ENCODE measurements around the gene ZMYND8.

Gene ZMYND8

GRCh38 chr20:47353692-47354463 is 2.6 kb downstream of the ZMYND8 start:
- no peak for DNase-seq (ENCODE audit: low read depth in 2 of 2)

GRCh38 chr20:47353239-47353691 is 3.2 kb downstream of the ZMYND8 start:
- DNase-seq (ENCODE audit: low read depth in 2 of 2) = no peak

- no peak for DNase-seq (ENCODE audit: low read depth in 2 of 2)
These were observed 3.9 kb downstream of the ZMYND8 start for GRCh38 chr20:47352332-47353238.

GRCh38 chr20:47351643-47352331 is 4.7 kb downstream of the ZMYND8 start:
- no peak for DNase-seq (ENCODE audit: low read depth in 2 of 2)

- DNase-seq (ENCODE audit: low read depth in 2 of 2) = no peak
These were observed 5.6 kb downstream of the ZMYND8 start for GRCh38 chr20:47350691-47351545.

- no peak for DNase-seq (ENCODE audit: low read depth in 2 of 2)
These were observed 6.3 kb downstream of the ZMYND8 start for GRCh38 chr20:47350181-47350550.

- DNase-seq (ENCODE audit: low read depth in 2 of 2) = no peak
These were observed 6.9 kb downstream of the ZMYND8 start for GRCh38 chr20:47349365-47350180.

- no peak for DNase-seq (ENCODE audit: low read depth in 2 of 2)
These were observed 7.9 kb downstream of the ZMYND8 start for GRCh38 chr20:47348539-47349142.

GRCh38 chr20:47347661-47348435 is 8.7 kb downstream of the ZMYND8 start:
- DNase-seq (ENCODE audit: low read depth in 2 of 2) = no peak

GRCh38 chr20:47346172-47346571 is 10.3 kb downstream of the ZMYND8 start:
- no peak for DNase-seq (ENCODE audit: low read depth in 2 of 2)

GRCh38 chr20:47345214-47345613 is 11.3 kb downstream of the ZMYND8 start:
- no peak for DNase-seq (ENCODE audit: low read depth in 2 of 2)

GRCh38 chr20:47343007-47343472 is 13.5 kb downstream of the ZMYND8 start:
- no peak for DNase-seq (ENCODE audit: low read depth in 2 of 2)

- DNase-seq (ENCODE audit: low read depth in 2 of 2) = no peak
These were observed 18.3 kb downstream of the ZMYND8 start for GRCh38 chr20:47338131-47338628.

- DNase-seq (ENCODE audit: low read depth in 2 of 2) = no peak
These were observed 19.1 kb downstream of the ZMYND8 start for GRCh38 chr20:47337413-47337812.

GRCh38 chr20:47336129-47336754 is 20.3 kb downstream of the ZMYND8 start:
- no peak for DNase-seq (ENCODE audit: low read depth in 2 of 2)

GRCh38 chr20:47335251-47336128 is 21.0 kb downstream of the ZMYND8 start:
- DNase-seq (ENCODE audit: low read depth in 2 of 2) = no peak

- DNase-seq (ENCODE audit: low read depth in 2 of 2) = no peak
These were observed 22.4 kb downstream of the ZMYND8 start for GRCh38 chr20:47334022-47334551.

All from activated CD8-positive, alpha-beta memory T cell treated with anti-CD3 and anti-CD28 coated beads for 4 hours (primary cell).